HepG2 (cell line): ENCODE measurements around the gene MAP3K9. TPM values are rescaled to one million over a fixed set of nuclear protein-coding genes. Genes with fewer than 3 reads are reported as not detected.

Experiments
- CENPT ChIP-seq: sonication (generic); formaldehyde crosslinking; IDR thresholded peaks from 2 replicates; pipeline ENCODE4 v1.8.0; 2022; ENCODE audit warnings: low read depth, mild to moderate bottlenecking, moderate library complexity, missing genetic modification reagents
- CHD4 ChIP-seq: fragments of 200-600 bp; sonication (generic); IDR thresholded peaks from 2 replicates; pipeline ENCODE4 v1.7.0; 2017; ENCODE audit warnings: mild to moderate bottlenecking, low read length, borderline replicate concordance
- DZIP1 ChIP-seq: sonication (generic); formaldehyde crosslinking; IDR thresholded peaks from 2 replicates; pipeline ENCODE4 v1.5.0; 2020; ENCODE audit warnings: mild to moderate bottlenecking, missing genetic modification reagents
- GRHL1 ChIP-seq: sonication (generic); formaldehyde crosslinking; conservative IDR thresholded peaks from 2 replicates; pipeline ENCODE4 v1.8.0; 2022; ENCODE audit warnings: missing genetic modification reagents
- MYNN ChIP-seq: sonication (generic); formaldehyde crosslinking; IDR thresholded peaks from 2 replicates; pipeline ENCODE4 v1.4.0; 2020; ENCODE audit warnings: mild to moderate bottlenecking, low read depth, missing genetic modification reagents
- PRDM15 ChIP-seq: sonication (generic); formaldehyde crosslinking; IDR thresholded peaks from 2 replicates; pipeline ENCODE4 v1.4.0; 2020; ENCODE audit warnings: missing genetic modification reagents
- REL ChIP-seq: sonication (generic); formaldehyde crosslinking; conservative IDR thresholded peaks from 2 replicates; pipeline ENCODE4 v1.8.0; 2022; ENCODE audit warnings: mild to moderate bottlenecking, missing genetic modification reagents, moderate library complexity
- RNF2 ChIP-seq: fragments of 450-650 bp; conservative IDR thresholded peaks from 2 replicates; pipeline ENCODE4 v1.6.1; 2016; ENCODE audit warnings: low read depth
- TBX3 ChIP-seq: fragments of 450-650 bp; IDR thresholded peaks from 2 replicates; pipeline ENCODE4 v1.6.1; 2017; ENCODE audit warnings: antibody characterized with exemption, mild to moderate bottlenecking, inconsistent platforms, borderline replicate concordance
- ZBTB44 ChIP-seq: sonication (generic); formaldehyde crosslinking; IDR thresholded peaks from 2 replicates; pipeline ENCODE4 v1.4.0; 2020; ENCODE audit warnings: missing genetic modification reagents
- ZFP36 ChIP-seq: fragments of 150-350 bp; IDR thresholded peaks from 2 replicates; pipeline ENCODE4 v1.6.1; 2018; ENCODE audit warnings: borderline replicate concordance, low read length, low read depth; ENCODE audit not compliant: partially characterized antibody
- ZFP37 ChIP-seq: sonication (generic); formaldehyde crosslinking; IDR thresholded peaks from 2 replicates; pipeline ENCODE4 v1.4.0; 2020; ENCODE audit warnings: missing genetic modification reagents, borderline replicate concordance
- ZIK1 ChIP-seq: sonication (generic); formaldehyde crosslinking; IDR thresholded peaks from 2 replicates; pipeline ENCODE4 v1.5.0; 2020; ENCODE audit warnings: mild to moderate bottlenecking, low read depth, missing genetic modification reagents, borderline replicate concordance
- ZNF124 ChIP-seq: sonication (generic); formaldehyde crosslinking; IDR thresholded peaks from 2 replicates; pipeline ENCODE4 v1.4.0; 2020; ENCODE audit warnings: missing genetic modification reagents
- ZNF597 ChIP-seq: sonication (generic); formaldehyde crosslinking; IDR thresholded peaks from 2 replicates; pipeline ENCODE4 v1.5.0; 2020; ENCODE audit warnings: missing genetic modification reagents
- ZNF816 ChIP-seq: sonication (generic); formaldehyde crosslinking; IDR thresholded peaks from 2 replicates; pipeline ENCODE4 v1.8.0; 2022; ENCODE audit warnings: missing genetic modification reagents, mild to moderate bottlenecking, borderline replicate concordance
- polyA plus RNA-seq, 8 experiments: library from polyadenylated mRNA; depleted of rRNA in 3 of 8; stranded (reverse) in 7 of 8; unstranded in 1 of 8; fragments of >200 nt; fragmentation: Illumina TruSeq in 4 of 8; extraction: Trizol in 4 of 8; gene quantifications; 2 replicates each; pipeline versions ENCODE4 v1.2.1 to v1.2.3, GENCODE V29; 2011 to 2016; ENCODE audit warnings: low read depth in 4 of 8, missing spikeins in 1 of 8, mixed read lengths in 1 of 8; ENCODE audit not compliant: insufficient read depth in 1 of 8
- total RNA-seq, 5 experiments: library from RNA; depleted of rRNA; stranded (reverse); fragments of >200 nt; fragmentation: Illumina TruSeq; extraction: Trizol; gene quantifications; 2 replicates each; pipeline ENCODE4 v1.2.3, GENCODE V29; 2016; ENCODE audit warnings: low read depth in 1 of 5

Gene MAP3K9
- total and polyA plus RNA-seq, 2 of the 13 experiments (the other 11 are each of a cell fraction or from before 2014, with no cell fraction given): 4.3 to 4.5 TPM

- TF ChIP-seq DZIP1 (CRISPR knock-in tag) (no peak), CENPT (no peak), TBX3 (0 out of 2 replicates have a peak, but pooled peaks have one; percentile 6), REL (no peak), ZFP36 (no peak), ZNF816 (CRISPR knock-in tag) (no peak), ZNF597 (CRISPR knock-in tag) (no peak), GRHL1 (CRISPR knock-in tag) (no peak), ZIK1 (CRISPR knock-in tag) (no peak; the same call in 1 of the 2 replicates), RNF2 (no peak), ZFP37 (CRISPR knock-in tag) (no peak), MYNN (CRISPR knock-in tag) (no peak), PRDM15 (CRISPR knock-in tag) (no peak), ZBTB44 (CRISPR knock-in tag) (no peak), CHD4 (no peak), ZNF124 (CRISPR knock-in tag) (no peak)
Observed at GRCh38 chr14:70809225-70810219, at the start of gene MAP3K9 (continued).
